HG03095 (cell line): ENCODE results near the gene BEND4.
A peak's percentile ranks its signal among the peaks of the same experiment; 100 is the strongest.
"Not testable (repeated sequence)": the region's sequence is repeated elsewhere in the genome, so short reads cannot be mapped to it uniquely, and the experiment has no call there.

Source experiments
- ATAC-seq: cut with Tn5 transposase; IDR thresholded peaks from one replicate; pipeline ENCODE4 v1.9.1; 2021; ENCODE audit warnings: moderate library complexity; ENCODE audit not compliant: unreplicated experiment

The BEND4 gene

GRCh38 chr4:42152507-42153504 is at the start of gene BEND4:
Gene BEND4 (minus strand): TSS chr4:42152655. CDS start chr4:42152143, 512 bp downstream.
- peak; percentile 6 for ATAC-seq

GRCh38 chr4:42197341-42197740 is 44.9 kb upstream of the BEND4 start:
- ATAC-seq = no peak

GRCh38 chr4:42172921-42173320 is 20.5 kb upstream of the BEND4 start:
- no peak for ATAC-seq

GRCh38 chr4:42172128-42172790 is 19.8 kb upstream of the BEND4 start:
- no peak for ATAC-seq

GRCh38 chr4:42167709-42168108 is 15.3 kb upstream of the BEND4 start:
- ATAC-seq = peak; percentile 99

GRCh38 chr4:42166186-42166585 is 13.7 kb upstream of the BEND4 start:
- ATAC-seq = not testable (repeated sequence)

- ATAC-seq = no peak
These were observed 7.0 kb upstream of the BEND4 start for GRCh38 chr4:42159271-42160001.

- ATAC-seq = peak; percentile 51
These were observed 618 bp downstream of the BEND4 start for GRCh38 chr4:42151568-42152506.

GRCh38 chr4:42150653-42151567 is 1.5 kb downstream of the BEND4 start:
- ATAC-seq = peak; percentile 46

- ATAC-seq = no peak
These were observed 3.5 kb downstream of the BEND4 start for GRCh38 chr4:42149004-42149403.

- ATAC-seq = no peak
These were observed 4.0 kb downstream of the BEND4 start for GRCh38 chr4:42148425-42148824.

GRCh38 chr4:42144028-42144427 is 8.4 kb downstream of the BEND4 start:
- no peak for ATAC-seq

GRCh38 chr4:42142591-42142990 is 9.9 kb downstream of the BEND4 start:
- ATAC-seq = no peak

GRCh38 chr4:42136371-42136770 is 16.1 kb downstream of the BEND4 start:
- ATAC-seq = no peak

- ATAC-seq = no peak
These were observed 19.4 kb downstream of the BEND4 start for GRCh38 chr4:42133006-42133405.

GRCh38 chr4:42132099-42132498 is 20.4 kb downstream of the BEND4 start:
- ATAC-seq = no peak

- no peak for ATAC-seq
These were observed 29.3 kb downstream of the BEND4 start for GRCh38 chr4:42123071-42123644.

- no peak for ATAC-seq
These were observed 30.2 kb downstream of the BEND4 start for GRCh38 chr4:42122237-42122636.

GRCh38 chr4:42119886-42120285 is 32.6 kb downstream of the BEND4 start:
- ATAC-seq = no peak
